ENCODE data around the gene BBIP1.
"Not testable (repeated sequence)": the region's sequence is repeated elsewhere in the genome, so short reads cannot be mapped to it uniquely, and the experiment has no call there.

The BBIP1 gene

DNA sequence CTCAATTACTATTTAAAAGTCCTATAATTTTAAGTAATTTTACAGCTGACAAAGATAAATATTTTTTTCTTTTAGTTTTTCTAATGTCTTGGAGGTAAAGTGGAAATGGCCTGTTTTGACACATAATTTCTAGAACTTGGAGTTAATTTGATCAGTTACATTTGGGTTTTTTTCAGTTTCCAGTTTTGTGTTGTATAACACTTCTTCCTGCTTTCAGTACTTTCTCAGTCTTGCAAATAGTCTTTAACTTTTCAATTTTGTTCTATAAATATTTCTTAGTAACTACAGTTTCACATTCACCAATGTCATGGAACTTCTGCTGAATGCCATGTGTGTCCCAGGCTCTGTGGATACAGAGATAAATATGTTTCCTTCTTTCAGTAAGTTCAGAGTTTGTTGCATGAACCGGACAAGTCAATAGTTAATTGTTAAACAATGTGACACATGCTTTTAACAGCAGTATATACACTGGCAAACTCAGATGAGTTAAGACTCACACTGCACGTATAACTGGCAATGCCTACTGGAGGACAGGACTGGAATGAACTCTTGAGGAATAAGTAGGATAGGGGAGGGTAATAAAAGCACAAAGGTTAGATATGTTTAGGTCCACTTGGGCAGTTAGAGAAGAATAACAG, 5.0 kb upstream of the BBIP1 start:
- no peak for DNase-seq (ENCODE audit: low spot score)

- peak; percentile 10 for DNase-seq (ENCODE audit: low spot score)
Measured at GRCh38 chr10:110919971-110920881, 1.2 kb upstream of the BBIP1 start.

GRCh38 chr10:110919349-110919931, 460 bp upstream of the BBIP1 start, which contains the start of gene SHOC2:
TSS of gene SHOC2 (plus strand) at chr10:110919604. CDS start at chr10:110964359, 44,755 bp downstream.
- DNase-seq (ENCODE audit: low spot score) = peak; percentile 61

GRCh38 chr10:110918269-110918642, 724 bp downstream of the BBIP1 start:
- peak; percentile 95 for DNase-seq (ENCODE audit: low spot score)

GRCh38 chr10:110916554-110917346, 2.2 kb downstream of the BBIP1 start:
- DNase-seq (ENCODE audit: low spot score) = peak; percentile 62

DNA sequence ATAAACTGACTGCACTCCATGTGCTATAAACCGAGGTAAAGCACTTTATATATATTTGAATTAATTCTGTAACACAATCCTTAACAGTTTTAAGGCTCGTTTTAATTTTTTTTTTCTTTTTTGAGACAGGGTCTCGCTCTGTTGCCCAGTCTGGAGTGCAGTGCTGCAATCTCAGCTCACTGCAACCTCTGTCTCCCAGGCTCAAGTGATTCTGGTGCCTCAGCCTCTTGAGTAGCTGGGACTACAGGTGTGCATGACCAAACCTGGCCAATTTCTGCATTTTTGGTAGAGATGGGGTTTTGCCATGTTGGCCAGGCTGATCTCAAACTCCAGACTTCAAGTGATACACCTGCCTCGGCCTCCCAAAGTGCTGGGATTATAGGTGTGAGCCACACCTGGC, 3.4 kb downstream of the BBIP1 start:
- DNase-seq (ENCODE audit: low spot score) = not testable (repeated sequence)

GRCh38 chr10:110915035-110915434, 3.9 kb downstream of the BBIP1 start:
- DNase-seq (ENCODE audit: low spot score) = no peak

DNA sequence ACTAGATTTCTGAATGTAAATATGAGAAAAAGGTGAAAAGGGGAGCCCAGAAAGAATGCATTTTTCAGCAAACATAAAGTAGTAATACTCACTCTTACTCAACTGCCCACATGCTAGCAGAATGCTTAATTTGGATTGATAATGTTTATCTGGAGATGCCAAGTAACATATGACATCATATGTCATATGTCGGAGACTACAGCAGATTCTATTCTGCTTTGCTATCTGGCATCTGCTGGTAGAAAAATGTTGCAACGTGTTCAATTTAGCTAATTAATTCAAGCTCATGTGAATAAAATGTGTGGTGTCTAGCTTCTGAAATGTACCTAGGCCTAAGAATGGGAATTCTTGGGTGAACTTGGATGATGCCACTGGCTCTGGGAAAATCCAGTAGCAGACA, 4.5 kb downstream of the BBIP1 start:
- DNase-seq (ENCODE audit: low spot score) = no peak

DNA sequence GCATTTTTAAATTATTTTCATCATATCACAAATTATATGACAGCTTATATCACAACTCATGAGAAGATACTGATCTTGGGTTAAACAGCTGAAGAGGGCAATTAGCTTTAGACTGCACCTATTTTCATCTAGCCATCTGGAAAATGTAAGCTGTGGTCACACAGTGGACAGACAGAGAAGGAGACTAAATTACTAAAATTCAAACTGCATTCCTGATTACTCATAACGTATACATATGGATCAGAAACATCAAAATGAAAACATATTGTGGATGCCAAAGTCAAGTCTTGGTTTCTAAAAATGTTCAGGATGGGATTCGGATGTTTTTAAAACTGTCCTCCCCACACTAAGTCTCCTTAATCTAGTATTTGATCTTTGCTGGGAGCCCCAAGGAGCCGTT, 6.6 kb downstream of the BBIP1 start:
- DNase-seq (ENCODE audit: low spot score) = peak; percentile 52

GRCh38 chr10:110910138-110910537, 8.8 kb downstream of the BBIP1 start:
- no peak for DNase-seq (ENCODE audit: low spot score)

GRCh38 chr10:110903280-110904278, 15.4 kb downstream of the BBIP1 start:
- DNase-seq (ENCODE audit: low spot score) = no peak

- DNase-seq (ENCODE audit: low spot score) = peak; percentile 47
Measured at GRCh38 chr10:110901954-110902819, 16.8 kb downstream of the BBIP1 start.

- no peak for DNase-seq (ENCODE audit: low spot score)
Measured at GRCh38 chr10:110900983-110901382, 18.0 kb downstream of the BBIP1 start.

- DNase-seq (ENCODE audit: low spot score) = no peak
Measured at GRCh38 chr10:110898391-110898790, 20.6 kb downstream of the BBIP1 start.

DNA sequence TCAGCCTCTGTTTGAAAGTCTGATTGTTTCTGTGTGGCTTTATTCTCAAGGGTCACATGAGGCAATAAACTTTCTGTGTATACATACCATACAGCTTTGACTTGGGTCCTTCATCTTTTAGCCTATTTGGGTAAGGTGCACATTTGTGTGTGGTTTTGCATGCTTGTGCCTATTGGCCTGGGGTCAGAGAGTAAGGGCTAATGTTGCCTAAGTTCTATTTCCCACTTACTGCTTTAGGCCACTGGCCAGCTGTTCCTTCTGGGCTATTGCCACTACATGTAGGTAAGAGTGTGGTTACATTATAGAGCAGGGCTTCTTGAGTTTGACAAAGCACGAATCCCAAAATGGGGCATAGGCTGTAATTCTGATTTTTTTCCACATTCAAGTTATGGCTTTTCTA, 21.8 kb downstream of the BBIP1 start:
- DNase-seq (ENCODE audit: low spot score) = no peak

GRCh38 chr10:110893559-110894179, 25.3 kb downstream of the BBIP1 start:
- DNase-seq (ENCODE audit: low spot score) = peak; percentile 57

- no peak for DNase-seq (ENCODE audit: low spot score)
Measured at GRCh38 chr10:110892602-110893288, 26.2 kb downstream of the BBIP1 start.

DNA sequence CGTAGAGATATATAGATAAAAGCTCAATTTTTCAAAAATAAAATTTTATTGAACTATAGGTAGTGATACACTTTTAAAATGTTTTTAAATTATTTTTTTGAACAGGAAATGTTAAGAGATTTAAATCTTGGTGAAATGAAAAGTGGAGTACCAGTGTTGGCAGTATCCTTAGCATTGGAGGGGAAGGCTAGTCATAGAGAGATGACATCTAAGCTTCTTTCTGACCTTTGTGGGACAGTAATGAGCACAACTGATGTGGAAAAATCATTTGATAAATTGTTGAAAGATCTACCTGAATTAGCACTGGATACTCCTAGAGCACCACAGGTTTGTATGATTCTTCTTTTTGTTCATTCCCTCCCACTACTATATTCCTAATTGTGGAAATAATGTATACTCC, 31.4 kb downstream of the BBIP1 start:
- no peak for DNase-seq (ENCODE audit: low spot score)
